CD14-positive monocyte (primary cell): ENCODE measurements around the gene ASTN2. TPM values are rescaled to one million over a fixed set of nuclear protein-coding genes. Genes with fewer than 3 reads are reported as not detected.

Experiments
- DNase-seq, 3 donors: peaks; one replicate each; pipeline ENCODE4 v3.0.0-alpha.2; 2011 to 2022
- H2AFZ ChIP-seq: 2 replicates; pipeline ENCODE4 v1.6.0; 2012; ENCODE audit warnings: mild to moderate bottlenecking, low read depth, low read length, inconsistent platforms; ENCODE audit not compliant: insufficient read depth, poor library complexity, severe bottlenecking
- H3K27ac ChIP-seq, 2 donors: 1 replicate in 1 of 2; 2 replicates in 1 of 2; pipeline ENCODE4 v1.5.1; 2012 to 2013; ENCODE audit warnings: low read length in 2 of 2, control low read depth in 1 of 2, inconsistent platforms in 1 of 2, low read depth in 1 of 2, mild to moderate bottlenecking in 1 of 2
- H3K27me3 ChIP-seq, 2 donors: one replicate each; pipeline versions ENCODE4 v1.6.0 to v1.6.1; 2011 to 2013; ENCODE audit warnings: low read length in 2 of 2; ENCODE audit not compliant: control insufficient read depth in 2 of 2, insufficient read depth in 2 of 2
- H3K36me3 ChIP-seq, 2 donors: replicated peaks in 1 of 2; 1 replicate in 1 of 2; 2 replicates in 1 of 2; pipeline versions ENCODE4 v1.5.1 to v1.6.1; 2012 to 2013; ENCODE audit warnings: low read length in 2 of 2, control low read depth in 1 of 2, inconsistent platforms in 1 of 2, mild to moderate bottlenecking in 1 of 2; ENCODE audit not compliant: insufficient read depth in 2 of 2, control insufficient read depth in 1 of 2
- H3K4me1 ChIP-seq, 2 donors: 1 replicate in 1 of 2; 2 replicates in 1 of 2; pipeline versions ENCODE4 v1.5.1 to v1.6.1; 2012 to 2013; ENCODE audit warnings: low read length in 2 of 2, control low read depth in 1 of 2, inconsistent platforms in 1 of 2, mild to moderate bottlenecking in 1 of 2, moderate library complexity in 1 of 2; ENCODE audit not compliant: insufficient read depth in 2 of 2, control insufficient read depth in 1 of 2
- H3K4me2 ChIP-seq: replicated peaks from 2 replicates; pipeline ENCODE3; 2012; ENCODE audit warnings: low read length, moderate library complexity, mild to moderate bottlenecking; ENCODE audit not compliant: poor library complexity, severe bottlenecking; ENCODE audit errors: extremely low read depth
- H3K4me3 ChIP-seq, 3 experiments: fragments of 200-600 bp in 1 of 3; sonication (generic) in 1 of 3; replicated peaks in 1 of 3; 1 replicate in 2 of 3; 2 replicates in 1 of 3; pipeline ENCODE4 v1.5.1; 2011 to 2013; ENCODE audit warnings: low read length in 3 of 3, mild to moderate bottlenecking in 3 of 3, control low read depth in 2 of 3, low read depth in 2 of 3, inconsistent platforms in 1 of 3, moderate library complexity in 1 of 3
- H3K79me2 ChIP-seq: 2 replicates; pipeline ENCODE4 v1.6.0; 2012; ENCODE audit warnings: mild to moderate bottlenecking, control low read depth, inconsistent platforms, low read length, moderate library complexity; ENCODE audit not compliant: insufficient read depth
- H3K9ac ChIP-seq: 2 replicates; pipeline ENCODE4 v1.6.0; 2017; ENCODE audit warnings: low read length, mild to moderate bottlenecking; ENCODE audit not compliant: insufficient read depth, poor library complexity, severe bottlenecking
- H3K9me3 ChIP-seq, 2 donors: replicated peaks in 1 of 2; 1 replicate in 1 of 2; 2 replicates in 1 of 2; pipeline versions ENCODE4 v1.5.1 to v1.6.1; 2012 to 2013; ENCODE audit warnings: low read length in 2 of 2, control low read depth in 1 of 2; ENCODE audit not compliant: control insufficient read depth in 1 of 2, insufficient read depth in 1 of 2
- H4K20me1 ChIP-seq: 2 replicates; pipeline ENCODE4 v1.6.0; 2012; ENCODE audit warnings: mild to moderate bottlenecking, low read length, control low read depth, moderate library complexity; ENCODE audit not compliant: insufficient read depth
- H3K27ac Mint-ChIP-seq, 7 donors: one replicate each; pipeline ENCODE4 v1.8.0; 2020; ENCODE audit warnings: mild to moderate bottlenecking in 7 of 7, mixed read lengths in 7 of 7, moderate library complexity in 6 of 7, inconsistent platforms in 2 of 7
- H3K27me3 Mint-ChIP-seq, 3 donors: one replicate each; pipeline ENCODE4 v1.8.0; 2021 to 2022; ENCODE audit warnings: low read depth in 3 of 3, mild to moderate bottlenecking in 3 of 3, mixed read lengths in 3 of 3, moderate library complexity in 3 of 3, inconsistent platforms in 1 of 3
- H3K36me3 Mint-ChIP-seq, 2 donors: one replicate each; pipeline ENCODE4 v1.8.0; 2020; ENCODE audit warnings: mixed read lengths in 2 of 2, inconsistent platforms in 1 of 2, mild to moderate bottlenecking in 1 of 2
- H3K4me1 Mint-ChIP-seq: one replicate; pipeline ENCODE4 v1.8.0; 2020; ENCODE audit warnings: mild to moderate bottlenecking, mixed read lengths
- H3K4me3 Mint-ChIP-seq, 2 donors: one replicate each; pipeline ENCODE4 v1.8.0; 2020; ENCODE audit warnings: mild to moderate bottlenecking in 2 of 2, mixed read lengths in 2 of 2, moderate library complexity in 1 of 2
- H3K9me3 Mint-ChIP-seq, 7 donors: one replicate each; pipeline ENCODE4 v1.8.0; 2020 to 2022; ENCODE audit warnings: mixed read lengths in 7 of 7, mild to moderate bottlenecking in 6 of 7, moderate library complexity in 6 of 7, inconsistent platforms in 2 of 7
- WGBS: methylation state at CpG from one replicate; pipeline ENCODE4 v1.1.5; 2013; ENCODE audit warnings: missing lambda C conversion rate; ENCODE audit not compliant: insufficient coverage; 5-methylcytosine and 5-hydroxymethylcytosine counted together
- intact Hi-C, 2 donors: fragments of 100-400 bp; cut with micrococcal nuclease; formaldehyde crosslinking; loops; one replicate each; pipeline versions ENCODE4 v1.15.0 to v1.15.1; 2023
- polyA plus RNA-seq, 3 donors: library from polyadenylated mRNA; depleted of rRNA in 1 of 3; unstranded in 2 of 3; stranded (reverse) in 1 of 3; fragments of 300-500 nt in 2 of 3; fragments of >200 nt in 1 of 3; fragmentation: Illumina TruSeq in 2 of 3; gene quantifications; 1 replicate in 2 of 3; 2 replicates in 1 of 3; pipeline ENCODE4 v1.2.3, GENCODE V29; 2012 to 2021
- TF ChIP-seq, protein P1 (sequence below): fragments of 200-600 bp; IDR thresholded peaks from one replicate; pipeline ENCODE4 v1.8.0; 2022; ENCODE audit warnings: antibody characterized with exemption, mild to moderate bottlenecking

The ASTN2 gene
- polyA plus RNA-seq, 3 donors = not detected

DNA sequence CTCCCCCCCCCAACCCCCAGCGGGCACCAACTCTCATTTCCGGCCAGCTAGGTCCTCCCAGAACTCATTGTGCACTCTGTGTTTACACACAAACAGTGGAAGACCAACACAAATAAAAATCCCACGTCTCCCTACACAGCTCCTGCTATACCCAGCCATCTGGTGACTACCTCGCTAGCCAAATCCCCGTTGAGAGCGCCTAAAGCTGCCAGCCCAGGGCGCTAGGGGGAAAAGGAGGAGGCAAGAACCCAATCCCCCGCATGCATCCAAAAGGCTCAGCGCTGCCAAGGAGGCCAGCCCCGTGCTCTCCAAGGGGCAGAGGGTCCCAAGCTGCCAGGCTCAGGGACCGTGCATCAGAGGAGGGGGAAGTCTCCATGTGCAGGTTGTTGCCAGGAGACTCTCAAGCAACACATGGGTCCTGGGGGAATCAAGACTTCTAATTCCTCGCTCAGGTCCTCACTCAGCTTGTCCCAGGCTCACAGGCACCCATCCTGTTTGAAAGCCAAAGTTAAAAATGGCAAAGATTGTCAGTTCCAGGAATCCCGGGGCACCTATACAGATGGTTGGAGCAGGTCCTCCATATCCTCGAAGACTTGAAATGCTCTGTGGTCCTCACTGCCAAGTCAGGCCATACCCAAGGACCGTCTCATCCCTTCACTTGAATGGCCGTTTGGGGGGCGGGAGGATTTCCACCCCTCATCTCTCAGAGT lies 2.7 kb downstream of the ASTN2 start:
- no peak overlapping the region for H2AFZ ChIP-seq
- H3K4me2 ChIP-seq = no peak overlapping the region
- Mint-ChIP-seq H3K27me3 (peaks cover 40 to 56% (median 45%) of the 10 kb centered on the region in 3 donors), H3K4me3 (peak overlapping the region in 1 of 2 donors; percentile 70), H3K4me1 (no peaks in the 10 kb centered on the region), H3K27ac (no peak overlapping the region), H3K9me3 (peaks cover 0 to 14% (median 2%) of the 10 kb centered on the region in 7 donors), H3K36me3 (no peaks in the 10 kb centered on the region)
- H3K9me3 ChIP-seq = peaks cover 3 to 13% of the 10 kb centered on the region in 2 donors
- H3K9ac ChIP-seq = no peak overlapping the region
- H3K27ac ChIP-seq = no peak overlapping the region
- TF ChIP-seq, protein P1, sequence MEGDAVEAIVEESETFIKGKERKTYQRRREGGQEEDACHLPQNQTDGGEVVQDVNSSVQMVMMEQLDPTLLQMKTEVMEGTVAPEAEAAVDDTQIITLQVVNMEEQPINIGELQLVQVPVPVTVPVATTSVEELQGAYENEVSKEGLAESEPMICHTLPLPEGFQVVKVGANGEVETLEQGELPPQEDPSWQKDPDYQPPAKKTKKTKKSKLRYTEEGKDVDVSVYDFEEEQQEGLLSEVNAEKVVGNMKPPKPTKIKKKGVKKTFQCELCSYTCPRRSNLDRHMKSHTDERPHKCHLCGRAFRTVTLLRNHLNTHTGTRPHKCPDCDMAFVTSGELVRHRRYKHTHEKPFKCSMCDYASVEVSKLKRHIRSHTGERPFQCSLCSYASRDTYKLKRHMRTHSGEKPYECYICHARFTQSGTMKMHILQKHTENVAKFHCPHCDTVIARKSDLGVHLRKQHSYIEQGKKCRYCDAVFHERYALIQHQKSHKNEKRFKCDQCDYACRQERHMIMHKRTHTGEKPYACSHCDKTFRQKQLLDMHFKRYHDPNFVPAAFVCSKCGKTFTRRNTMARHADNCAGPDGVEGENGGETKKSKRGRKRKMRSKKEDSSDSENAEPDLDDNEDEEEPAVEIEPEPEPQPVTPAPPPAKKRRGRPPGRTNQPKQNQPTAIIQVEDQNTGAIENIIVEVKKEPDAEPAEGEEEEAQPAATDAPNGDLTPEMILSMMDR = no peak
- intact Hi-C loops = no loop called here
- no peaks in the 10 kb centered on the region for H3K36me3 ChIP-seq
- no peak for DNase-seq
- no peak overlapping the region for H3K4me3 ChIP-seq
- no peaks in the 10 kb centered on the region for H3K4me1 ChIP-seq
- H3K27me3 ChIP-seq = peaks cover 35 to 60% of the 10 kb centered on the region in 2 donors
- 36% methylated on average over 9 of the region's 17 CpGs for WGBS
- no peaks in the 10 kb centered on the region for H4K20me1 ChIP-seq
- no peaks in the 10 kb centered on the region for H3K79me2 ChIP-seq

- no peaks in the 10 kb centered on the region for H4K20me1 ChIP-seq
- intact Hi-C loops = no loop called here
- H3K4me2 ChIP-seq = no peak overlapping the region
- H3K4me3 ChIP-seq = no peak overlapping the region
- no peaks in the 10 kb centered on the region for H3K4me1 Mint-ChIP-seq
- H3K9ac ChIP-seq = no peak overlapping the region
- H3K27me3 Mint-ChIP-seq = peaks cover 40 to 58% (median 45%) of the 10 kb centered on the region in 3 donors
- no peak for DNase-seq
- no peaks in the 10 kb centered on the region for H3K4me1 ChIP-seq
- no peak overlapping the region for H3K27ac ChIP-seq
- H3K36me3 Mint-ChIP-seq = no peaks in the 10 kb centered on the region
- peaks cover 29 to 54% of the 10 kb centered on the region in 2 donors for H3K27me3 ChIP-seq
- TF ChIP-seq, protein P1 = peak; percentile 18
- peaks cover 3 to 13% of the 10 kb centered on the region in 2 donors for H3K9me3 ChIP-seq
- H2AFZ ChIP-seq = no peak overlapping the region
- peaks cover 0 to 14% (median 2%) of the 10 kb centered on the region in 7 donors for H3K9me3 Mint-ChIP-seq
- H3K79me2 ChIP-seq = no peaks in the 10 kb centered on the region
- no peak overlapping the region for H3K27ac Mint-ChIP-seq
- peak overlapping the region in 1 of 2 donors; percentile 39 for H3K4me3 Mint-ChIP-seq
- WGBS = no CpG with 5 or more reads among the region's 4 CpGs
- no peaks in the 10 kb centered on the region for H3K36me3 ChIP-seq
Observed at GRCh38 chr9:117411547-117411946, 3.3 kb downstream of the ASTN2 start.
